PC-9 (cell line): ENCODE results near the gene TMEM185B.

Experiments used
- EZH2 ChIP-seq: fragments of 200-600 bp; sonication (generic); IDR thresholded peaks from 2 replicates; pipeline ENCODE4 v1.8.0; 2017; ENCODE audit warnings: antibody characterized with exemption, low read depth
- TF ChIP-seq, protein P1 (sequence below): fragments of 200-600 bp; sonication (generic); conservative IDR thresholded peaks from 2 replicates; pipeline ENCODE4 v1.6.1; 2017; ENCODE audit warnings: mixed run types, antibody characterized with exemption, mild to moderate bottlenecking, moderate library complexity

DNA sequence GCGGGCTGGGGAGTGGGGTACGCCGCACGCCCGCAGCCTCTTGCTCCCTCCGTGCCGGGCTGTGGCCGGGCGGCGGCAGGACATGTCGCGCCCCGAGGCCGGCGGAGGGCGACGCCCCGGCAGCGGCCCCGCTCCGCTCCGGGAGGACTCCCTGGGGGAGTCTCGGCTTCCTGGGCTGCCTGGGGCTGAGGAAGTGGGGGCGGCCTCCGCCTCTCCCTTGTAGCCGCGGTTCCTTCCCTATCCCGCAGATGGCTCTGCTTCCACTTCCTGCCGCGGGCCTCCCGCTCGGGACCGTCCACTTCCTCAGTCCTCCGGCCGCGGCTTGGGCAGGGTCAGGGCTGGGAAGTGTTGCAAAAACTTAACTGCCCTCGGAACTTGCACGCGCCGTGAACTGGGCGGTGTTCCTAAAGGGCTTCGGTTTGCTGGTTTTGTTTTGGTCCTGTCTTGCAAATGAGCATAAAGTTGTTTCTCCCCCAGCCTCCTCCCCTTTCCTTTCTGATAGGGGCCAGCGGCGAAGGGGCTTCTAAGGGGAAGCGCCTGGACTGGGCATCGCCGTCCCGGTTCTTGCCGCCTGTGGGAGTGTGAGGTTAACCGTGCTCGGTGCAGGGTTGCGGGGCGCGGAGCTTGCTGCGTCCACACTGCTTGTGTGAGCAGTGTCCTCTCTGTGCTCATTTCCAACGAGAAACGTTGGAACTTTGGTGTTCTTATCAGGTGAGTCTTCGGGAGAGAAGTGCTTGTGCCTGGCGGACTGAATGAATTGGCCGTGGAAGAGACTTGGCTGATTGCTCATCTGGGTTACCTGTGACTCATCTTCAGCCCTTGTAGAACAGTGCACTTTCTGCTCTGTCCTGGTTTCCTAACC lies 30.1 kb upstream of the TMEM185B start:
- TF ChIP-seq, protein P1, sequence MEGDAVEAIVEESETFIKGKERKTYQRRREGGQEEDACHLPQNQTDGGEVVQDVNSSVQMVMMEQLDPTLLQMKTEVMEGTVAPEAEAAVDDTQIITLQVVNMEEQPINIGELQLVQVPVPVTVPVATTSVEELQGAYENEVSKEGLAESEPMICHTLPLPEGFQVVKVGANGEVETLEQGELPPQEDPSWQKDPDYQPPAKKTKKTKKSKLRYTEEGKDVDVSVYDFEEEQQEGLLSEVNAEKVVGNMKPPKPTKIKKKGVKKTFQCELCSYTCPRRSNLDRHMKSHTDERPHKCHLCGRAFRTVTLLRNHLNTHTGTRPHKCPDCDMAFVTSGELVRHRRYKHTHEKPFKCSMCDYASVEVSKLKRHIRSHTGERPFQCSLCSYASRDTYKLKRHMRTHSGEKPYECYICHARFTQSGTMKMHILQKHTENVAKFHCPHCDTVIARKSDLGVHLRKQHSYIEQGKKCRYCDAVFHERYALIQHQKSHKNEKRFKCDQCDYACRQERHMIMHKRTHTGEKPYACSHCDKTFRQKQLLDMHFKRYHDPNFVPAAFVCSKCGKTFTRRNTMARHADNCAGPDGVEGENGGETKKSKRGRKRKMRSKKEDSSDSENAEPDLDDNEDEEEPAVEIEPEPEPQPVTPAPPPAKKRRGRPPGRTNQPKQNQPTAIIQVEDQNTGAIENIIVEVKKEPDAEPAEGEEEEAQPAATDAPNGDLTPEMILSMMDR: no peak; the same call in 1 of the 2 replicates
- TF ChIP-seq EZH2: no peak
